CD4-positive, CD25-positive, alpha-beta regulatory T cell (primary cell): ENCODE results near the gene STAG1. TPM values are rescaled to one million over a fixed set of nuclear protein-coding genes. Genes with fewer than 3 reads are reported as not detected.

ENCODE experiments used
- ATAC-seq, 2 donors: fragments of 150-1000 bp; cut with Tn5 transposase; one replicate each; pipeline ENCODE4 v1.10.0; 2021; ENCODE audit warnings: low read depth in 2 of 2, moderate number of reproducible peaks in 2 of 2, moderate library complexity in 1 of 2
- DNase-seq, 3 donors: peaks; one replicate each; pipeline versions ENCODE4 v3.0.0 to v3.0.0-alpha.2; 2012 to 2022; ENCODE audit warnings: mixed read lengths in 1 of 3
- H3K27ac ChIP-seq: one replicate; pipeline ENCODE4 v1.7.0; 2013; ENCODE audit warnings: mild to moderate bottlenecking, low read length; ENCODE audit not compliant: insufficient read depth, poor library complexity, severe bottlenecking
- H3K27me3 ChIP-seq: one replicate; pipeline ENCODE4 v1.7.0; 2013; ENCODE audit warnings: low read length; ENCODE audit not compliant: control insufficient read depth, insufficient read depth
- H3K36me3 ChIP-seq: one replicate; pipeline ENCODE4 v1.7.0; 2013; ENCODE audit warnings: mild to moderate bottlenecking, low read length, moderate library complexity; ENCODE audit not compliant: control insufficient read depth, insufficient read depth
- H3K4me1 ChIP-seq: 2 replicates; pipeline ENCODE4 v1.7.0; 2013; ENCODE audit warnings: mild to moderate bottlenecking, low read length; ENCODE audit not compliant: insufficient read depth, control insufficient read depth, poor library complexity, severe bottlenecking
- H3K4me3 ChIP-seq: one replicate; pipeline ENCODE4 v1.7.0; 2013; ENCODE audit warnings: low read depth, mild to moderate bottlenecking, low read length, moderate library complexity
- H3K9me3 ChIP-seq, 2 experiments: 1 replicate in 1 of 2; 2 replicates in 1 of 2; pipeline ENCODE4 v1.7.0; 2013; ENCODE audit warnings: low read length in 2 of 2, mild to moderate bottlenecking in 1 of 2, moderate library complexity in 1 of 2; ENCODE audit not compliant: control insufficient read depth in 2 of 2
- H3K27ac Mint-ChIP-seq, 3 donors: one replicate each; pipeline ENCODE4 v1.8.0; 2020 to 2022; ENCODE audit warnings: mild to moderate bottlenecking in 3 of 3, mixed read lengths in 3 of 3, moderate library complexity in 2 of 3
- H3K27me3 Mint-ChIP-seq: one replicate; pipeline ENCODE4 v1.8.0; 2022; ENCODE audit warnings: mild to moderate bottlenecking, mixed read lengths
- H3K36me3 Mint-ChIP-seq: one replicate; pipeline ENCODE4 v1.8.0; 2020; ENCODE audit warnings: mixed read lengths
- H3K4me1 Mint-ChIP-seq, 4 donors: one replicate each; pipeline ENCODE4 v1.8.0; 2020 to 2022; ENCODE audit warnings: mixed read lengths in 4 of 4, mild to moderate bottlenecking in 1 of 4
- H3K4me3 Mint-ChIP-seq, 4 donors: one replicate each; pipeline ENCODE4 v1.8.0; 2020 to 2022; ENCODE audit warnings: mild to moderate bottlenecking in 4 of 4, mixed read lengths in 4 of 4, moderate library complexity in 3 of 4
- H3K9me3 Mint-ChIP-seq, 7 donors: one replicate each; pipeline ENCODE4 v1.8.0; 2020 to 2022; ENCODE audit warnings: mixed read lengths in 7 of 7, mild to moderate bottlenecking in 3 of 7, moderate library complexity in 2 of 7
- polyA plus RNA-seq, 4 donors: library from polyadenylated mRNA; unstranded; fragments of 300-500 nt; fragmentation: Illumina TruSeq; gene quantifications; one replicate each; pipeline ENCODE4 v1.2.3, GENCODE V29; 2021
- total RNA-seq: library from RNA; stranded (reverse); gene quantifications from one replicate; pipeline ENCODE4 v1.2.3, GENCODE V29; 2022

Gene STAG1
- total and polyA plus RNA-seq, 5 donors from 2014 or later, result 16.0 to 58.6 (median 21.3) TPM

DNA sequence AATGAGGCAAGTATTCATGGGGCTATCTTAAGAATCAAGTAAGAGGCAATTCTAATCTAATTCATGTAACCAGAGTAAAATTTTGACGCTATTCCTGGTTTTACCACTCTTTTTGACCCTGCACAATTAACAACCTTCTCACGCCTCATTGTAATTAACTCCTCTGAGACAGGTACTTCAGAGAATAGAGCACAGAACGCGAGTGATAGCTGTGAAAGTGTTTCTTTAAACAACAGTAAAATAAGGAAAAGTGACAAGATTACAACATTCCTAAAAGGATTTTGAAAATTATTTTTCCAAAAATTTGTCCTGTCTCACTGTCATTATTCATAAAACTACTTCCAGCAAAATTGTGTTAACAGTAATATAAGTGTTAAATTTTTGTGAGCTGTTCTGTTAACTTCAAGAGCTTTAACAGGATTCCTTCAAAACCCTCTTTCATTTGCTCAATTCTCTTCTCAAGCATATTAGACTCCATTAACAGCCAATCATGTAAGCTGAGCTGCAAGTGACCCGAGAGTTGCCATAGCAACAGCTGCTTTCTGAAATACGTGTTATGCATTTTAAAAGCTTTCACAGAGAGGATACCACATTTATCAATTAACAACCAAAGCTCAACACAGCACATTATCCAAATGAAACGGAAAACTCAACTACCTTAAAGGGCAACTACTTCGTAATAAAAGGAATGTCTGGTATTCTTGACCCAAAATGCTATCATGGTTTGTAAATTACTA is 93.1 kb downstream of the STAG1 start:
- Mint-ChIP-seq H3K4me3 (no peak overlapping the region), H3K36me3 (peaks cover 8% of the 10 kb centered on the region), H3K4me1 (peaks cover 28 to 41% (median 35%) of the 10 kb centered on the region in 4 donors), H3K27ac (no peak overlapping the region), H3K27me3 (no peaks in the 10 kb centered on the region), H3K9me3 (peaks cover 0 to 13% (median 3%) of the 10 kb centered on the region in 7 donors)
- H3K27ac ChIP-seq, result no peak overlapping the region
- H3K4me1 ChIP-seq, result peaks cover 7% of the 10 kb centered on the region
- peaks cover 2% of the 10 kb centered on the region for H3K36me3 ChIP-seq
- ATAC-seq (no peak), DNase-seq (peak in 1 of 3 donors; percentile 15)
- no peaks in the 10 kb centered on the region for H3K27me3 ChIP-seq
- no peak overlapping the region for H3K4me3 ChIP-seq
- peaks cover 10 to 15% of the 10 kb centered on the region in 2 experiments for H3K9me3 ChIP-seq

DNA sequence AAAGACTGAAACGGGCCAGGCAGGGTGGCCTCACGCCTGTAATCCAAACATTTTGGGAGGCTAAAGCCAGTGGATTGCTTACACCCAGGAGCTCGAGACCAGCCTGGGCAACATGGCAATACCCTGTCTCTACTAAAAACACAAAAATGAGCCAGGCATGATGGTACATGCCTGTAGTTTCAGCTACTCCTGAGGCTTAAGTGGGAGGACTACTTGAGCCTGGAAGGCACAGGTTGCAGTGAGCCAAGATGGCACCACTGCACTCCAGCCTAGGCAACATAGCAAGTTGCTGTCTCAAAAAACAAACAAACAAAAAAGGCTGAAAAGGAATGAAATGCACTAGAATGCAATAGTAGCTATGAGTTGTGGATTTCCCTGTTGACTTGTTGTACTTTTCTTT is 94.7 kb downstream of the STAG1 start:
- peaks cover 7% of the 10 kb centered on the region for H3K4me1 ChIP-seq
- Mint-ChIP-seq H3K36me3 (peaks cover 8% of the 10 kb centered on the region), H3K27me3 (no peaks in the 10 kb centered on the region), H3K9me3 (peaks cover 0 to 19% (median 9%) of the 10 kb centered on the region in 7 donors), H3K4me1 (peaks cover 23 to 32% (median 27%) of the 10 kb centered on the region in 4 donors), H3K4me3 (no peak overlapping the region), H3K27ac (peak overlapping the region in 1 of 3 donors; percentile 31)
- DNase-seq (no peak), ATAC-seq (no peak)
- no peak overlapping the region for H3K4me3 ChIP-seq
- peaks cover 19 to 25% of the 10 kb centered on the region in 2 experiments for H3K9me3 ChIP-seq
- no peak overlapping the region for H3K27ac ChIP-seq
- H3K36me3 ChIP-seq, result peaks cover 6% of the 10 kb centered on the region
- H3K27me3 ChIP-seq, result no peaks in the 10 kb centered on the region

- H3K36me3 ChIP-seq, result peaks cover 6% of the 10 kb centered on the region
- H3K9me3 ChIP-seq, result peaks cover 19 to 25% of the 10 kb centered on the region in 2 experiments
- H3K27me3 ChIP-seq, result no peaks in the 10 kb centered on the region
- Mint-ChIP-seq H3K27ac (no peak overlapping the region), H3K4me1 (peaks cover 26 to 32% (median 28%) of the 10 kb centered on the region in 4 donors), H3K36me3 (peaks cover 13% of the 10 kb centered on the region), H3K9me3 (peaks cover 0 to 19% (median 9%) of the 10 kb centered on the region in 7 donors), H3K27me3 (no peaks in the 10 kb centered on the region), H3K4me3 (peak overlapping the region in 1 of 4 donors; percentile 17)
- H3K4me1 ChIP-seq, result no peaks in the 10 kb centered on the region
- DNase-seq, result peak in 1 of 3 donors; percentile 11
- ATAC-seq, result no peak
- no peak overlapping the region for H3K27ac ChIP-seq
- H3K4me3 ChIP-seq, result no peak overlapping the region
Observed at GRCh38 chr3:136653628-136654027, 98.5 kb downstream of the STAG1 start.

GRCh38 chr3:136651581-136651980 is 100.6 kb downstream of the STAG1 start:
- Histone ChIP-seq H3K4me1 (no peaks in the 10 kb centered on the region), H3K4me3 (no peak overlapping the region), H3K27me3 (no peaks in the 10 kb centered on the region), H3K9me3 (peaks cover 19 to 25% of the 10 kb centered on the region in 2 experiments), H3K36me3 (peaks cover 6% of the 10 kb centered on the region), H3K27ac (no peak overlapping the region)
- Mint-ChIP-seq H3K36me3 (peaks cover 19% of the 10 kb centered on the region), H3K27me3 (no peaks in the 10 kb centered on the region), H3K9me3 (peaks cover 0 to 18% (median 9%) of the 10 kb centered on the region in 7 donors), H3K4me3 (no peak overlapping the region), H3K4me1 (peaks cover 33 to 40% (median 37%) of the 10 kb centered on the region in 4 donors), H3K27ac (peak overlapping the region in 1 of 3 donors; percentile 83)
- DNase-seq (no peak), ATAC-seq (no peak)

GRCh38 chr3:136650461-136650860 is 101.7 kb downstream of the STAG1 start:
- Mint-ChIP-seq H3K4me1 (peaks cover 40 to 50% (median 46%) of the 10 kb centered on the region in 4 donors), H3K9me3 (peaks cover 0 to 16% (median 7%) of the 10 kb centered on the region in 7 donors)
- no peak overlapping the region for H3K27ac ChIP-seq

DNA sequence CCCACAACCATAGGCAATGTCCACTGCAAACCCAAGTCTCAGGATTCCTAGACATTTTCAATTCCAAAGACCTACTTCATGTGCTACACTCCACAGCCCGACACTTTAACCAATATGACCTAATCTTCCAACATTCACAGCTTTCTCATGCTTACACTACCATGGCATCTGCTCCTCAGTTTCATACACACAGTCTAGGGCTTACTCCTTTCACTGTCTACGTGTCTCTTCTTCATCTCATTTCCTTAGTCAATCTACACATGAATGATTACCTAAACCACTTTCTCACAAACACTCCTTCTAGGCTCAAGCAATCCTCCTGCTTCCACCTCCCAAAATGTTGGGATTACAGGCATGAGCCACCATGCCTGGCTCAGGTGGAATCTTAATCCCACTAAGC is 106.3 kb downstream of the STAG1 start:
- peaks cover 43 to 63% (median 51%) of the 10 kb centered on the region in 4 donors for H3K4me1 Mint-ChIP-seq
- H3K36me3 Mint-ChIP-seq, result peaks cover 22% of the 10 kb centered on the region

More at GRCh38 chr3:136650461-136650860, 101.7 kb downstream of the STAG1 start:
- peak overlapping the region in 1 of 3 donors; percentile 10 for H3K27ac Mint-ChIP-seq
- Histone ChIP-seq H3K27me3 (no peaks in the 10 kb centered on the region), H3K4me1 (no peaks in the 10 kb centered on the region), H3K4me3 (no peak overlapping the region), H3K9me3 (peaks cover 16 to 24% of the 10 kb centered on the region in 2 experiments), H3K36me3 (peaks cover 4% of the 10 kb centered on the region)
- peak overlapping the region in 1 of 4 donors; percentile 2 for H3K4me3 Mint-ChIP-seq
- DNase-seq, result no peak
- H3K27me3 Mint-ChIP-seq, result no peaks in the 10 kb centered on the region
- ATAC-seq, result no peak
- H3K36me3 Mint-ChIP-seq, result peaks cover 27% of the 10 kb centered on the region

DNA sequence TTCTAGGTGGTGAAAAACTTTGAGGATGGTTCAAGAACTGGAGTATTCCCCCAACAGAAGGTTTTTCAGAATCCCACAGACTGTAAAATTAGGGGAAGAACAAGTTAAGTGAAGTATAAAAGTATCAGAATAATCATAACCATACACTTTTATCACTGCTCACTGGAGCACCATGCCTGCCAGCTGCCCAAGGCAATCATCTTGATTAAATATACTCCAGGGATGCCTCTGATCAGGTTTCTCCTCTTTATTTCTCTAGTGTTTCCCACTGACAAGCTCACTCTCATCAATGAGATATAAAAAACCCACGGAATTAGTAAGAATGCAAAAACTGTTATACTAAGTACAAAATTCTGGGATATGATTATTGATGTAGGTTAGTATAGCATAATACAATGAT is 108.0 kb downstream of the STAG1 start:
- Histone ChIP-seq H3K4me1 (peaks cover 8% of the 10 kb centered on the region), H3K27ac (no peak overlapping the region), H3K4me3 (no peak overlapping the region), H3K36me3 (no peaks in the 10 kb centered on the region), H3K9me3 (no peaks in the 10 kb centered on the region), H3K27me3 (no peaks in the 10 kb centered on the region)
- no peak overlapping the region for H3K4me3 Mint-ChIP-seq
- H3K27ac Mint-ChIP-seq, result no peak overlapping the region
- H3K4me1 Mint-ChIP-seq, result peaks cover 43 to 60% (median 53%) of the 10 kb centered on the region in 4 donors
- no peaks in the 10 kb centered on the region for H3K27me3 Mint-ChIP-seq
- DNase-seq, result no peak
- ATAC-seq, result no peak
- H3K9me3 Mint-ChIP-seq, result no peaks in the 10 kb centered on the region
- H3K36me3 Mint-ChIP-seq, result peaks cover 22% of the 10 kb centered on the region

More for the DNA sequence above, 106.3 kb downstream of the STAG1 start:
- Histone ChIP-seq H3K4me3 (no peak overlapping the region), H3K9me3 (no peaks in the 10 kb centered on the region), H3K4me1 (peaks cover 5% of the 10 kb centered on the region), H3K36me3 (no peaks in the 10 kb centered on the region), H3K27me3 (no peaks in the 10 kb centered on the region), H3K27ac (no peak overlapping the region)
- no peaks in the 10 kb centered on the region for H3K27me3 Mint-ChIP-seq
- H3K27ac Mint-ChIP-seq, result peak overlapping the region in 1 of 3 donors; percentile 61
- H3K9me3 Mint-ChIP-seq, result peaks cover 0 to 3% (median 0%) of the 10 kb centered on the region in 7 donors
- ATAC-seq (no peak), DNase-seq (no peak)
- peak overlapping the region in 2 of 4 donors; percentile 1 to 13 for H3K4me3 Mint-ChIP-seq
